ENCODE data around the gene C19orf18.
"Not testable (repeated sequence)": the region's sequence is repeated elsewhere in the genome, so short reads cannot be mapped to it uniquely, and the experiment has no call there.

DNA sequence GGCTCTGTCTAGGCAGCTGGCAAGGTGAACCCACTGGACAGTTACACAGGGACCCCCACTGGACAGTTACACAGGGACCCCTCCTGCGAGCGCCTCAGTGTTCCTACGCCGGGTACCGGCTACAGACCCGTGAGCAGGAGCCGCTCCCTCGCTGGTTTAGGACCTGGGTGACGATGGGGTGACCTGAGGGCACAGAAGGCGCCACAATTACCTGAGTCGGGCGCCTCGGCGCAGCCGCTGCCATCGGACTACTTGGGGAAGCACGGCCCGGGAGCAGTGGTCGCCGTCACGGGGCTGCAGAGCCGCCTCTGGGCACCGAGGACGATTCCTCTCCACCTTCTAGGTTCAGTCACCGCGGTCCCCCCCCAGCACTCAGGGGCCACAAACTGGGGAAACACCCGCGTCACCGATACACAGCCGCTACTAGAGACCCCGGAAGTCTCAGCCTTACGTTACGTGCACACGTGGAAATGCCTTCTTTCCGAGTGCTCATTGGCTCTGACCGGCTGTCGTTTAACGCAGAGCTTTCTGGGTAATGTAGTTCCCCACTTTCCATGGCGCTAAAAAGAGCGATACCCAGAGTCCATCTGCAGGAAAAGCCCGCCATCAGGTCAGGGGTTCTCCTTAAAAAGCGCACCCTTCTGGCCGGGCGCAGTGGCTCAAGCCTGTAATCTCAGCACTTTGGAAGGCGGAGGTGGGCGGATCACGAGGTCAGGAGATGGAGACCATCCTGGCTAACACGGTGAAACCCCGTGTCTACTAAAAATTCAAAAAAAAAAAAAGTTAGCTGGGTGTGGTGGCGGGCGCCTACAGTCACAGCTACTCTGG lies 58.0 kb downstream of the C19orf18 start, which contains the start of gene ZNF417:
- TF ChIP-seq, protein P1, sequence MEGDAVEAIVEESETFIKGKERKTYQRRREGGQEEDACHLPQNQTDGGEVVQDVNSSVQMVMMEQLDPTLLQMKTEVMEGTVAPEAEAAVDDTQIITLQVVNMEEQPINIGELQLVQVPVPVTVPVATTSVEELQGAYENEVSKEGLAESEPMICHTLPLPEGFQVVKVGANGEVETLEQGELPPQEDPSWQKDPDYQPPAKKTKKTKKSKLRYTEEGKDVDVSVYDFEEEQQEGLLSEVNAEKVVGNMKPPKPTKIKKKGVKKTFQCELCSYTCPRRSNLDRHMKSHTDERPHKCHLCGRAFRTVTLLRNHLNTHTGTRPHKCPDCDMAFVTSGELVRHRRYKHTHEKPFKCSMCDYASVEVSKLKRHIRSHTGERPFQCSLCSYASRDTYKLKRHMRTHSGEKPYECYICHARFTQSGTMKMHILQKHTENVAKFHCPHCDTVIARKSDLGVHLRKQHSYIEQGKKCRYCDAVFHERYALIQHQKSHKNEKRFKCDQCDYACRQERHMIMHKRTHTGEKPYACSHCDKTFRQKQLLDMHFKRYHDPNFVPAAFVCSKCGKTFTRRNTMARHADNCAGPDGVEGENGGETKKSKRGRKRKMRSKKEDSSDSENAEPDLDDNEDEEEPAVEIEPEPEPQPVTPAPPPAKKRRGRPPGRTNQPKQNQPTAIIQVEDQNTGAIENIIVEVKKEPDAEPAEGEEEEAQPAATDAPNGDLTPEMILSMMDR (IDR thresholded peaks at IDR 0.05; ENCODE audit: low read depth, low read length) = peak; percentile 29
- not testable (repeated sequence) for TF ChIP-seq EZH2phosphoT487 (IDR thresholded peaks at IDR 0.05; ENCODE audit: low read depth)
